Stimulated activated CD4-positive, alpha-beta T cell treated with anti-CD3 and anti-CD28 coated beads, TNF-alpha, amount 100 ng/mL, for 24 hours (primary cell): Measurements from ENCODE around the gene ARHGEF40.

Experiments
- DNase-seq, 3 experiments: peaks; one replicate each; pipeline ENCODE4 v3.0.0-alpha.2; 2020; ENCODE audit warnings: low read depth in 3 of 3

Gene ARHGEF40

DNA sequence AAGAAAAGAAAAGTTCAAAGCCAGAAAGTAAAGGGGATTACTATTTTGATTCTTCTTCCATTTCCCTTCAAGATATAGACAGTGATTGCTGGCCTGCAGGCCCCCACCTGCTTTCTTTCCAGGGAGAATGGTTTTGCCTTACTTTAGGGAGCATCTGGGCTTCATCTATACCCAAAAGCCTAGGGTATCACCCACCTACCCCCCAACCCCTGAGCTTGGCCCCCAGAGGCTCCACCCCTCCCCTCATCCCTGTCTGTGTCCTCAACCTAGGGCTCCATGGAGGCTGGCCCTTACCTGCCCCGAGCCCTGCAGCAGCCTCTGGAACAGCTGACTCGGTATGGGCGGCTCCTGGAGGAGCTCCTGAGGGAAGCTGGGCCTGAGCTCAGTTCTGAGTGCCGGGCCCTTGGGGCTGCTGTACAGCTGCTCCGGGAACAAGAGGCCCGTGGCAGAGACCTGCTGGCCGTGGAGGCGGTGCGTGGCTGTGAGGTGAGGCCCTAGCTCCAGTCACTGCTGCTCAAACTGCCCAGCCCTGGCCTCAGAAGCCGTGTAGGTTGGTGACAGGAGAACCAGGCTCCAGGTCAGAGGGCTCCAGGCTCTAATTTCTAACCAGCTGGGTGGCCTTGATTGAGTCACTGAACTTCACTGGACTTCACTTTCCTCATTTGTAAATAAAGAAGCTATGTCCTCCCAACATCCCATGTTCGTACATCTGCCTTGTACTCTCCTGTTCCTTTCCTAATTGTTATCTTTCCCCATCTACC is 13.6 kb downstream of the ARHGEF40 start:
- no peak for DNase-seq

GRCh38 chr14:21084396-21084795 is 14.3 kb downstream of the ARHGEF40 start:
- DNase-seq: no peak

DNA sequence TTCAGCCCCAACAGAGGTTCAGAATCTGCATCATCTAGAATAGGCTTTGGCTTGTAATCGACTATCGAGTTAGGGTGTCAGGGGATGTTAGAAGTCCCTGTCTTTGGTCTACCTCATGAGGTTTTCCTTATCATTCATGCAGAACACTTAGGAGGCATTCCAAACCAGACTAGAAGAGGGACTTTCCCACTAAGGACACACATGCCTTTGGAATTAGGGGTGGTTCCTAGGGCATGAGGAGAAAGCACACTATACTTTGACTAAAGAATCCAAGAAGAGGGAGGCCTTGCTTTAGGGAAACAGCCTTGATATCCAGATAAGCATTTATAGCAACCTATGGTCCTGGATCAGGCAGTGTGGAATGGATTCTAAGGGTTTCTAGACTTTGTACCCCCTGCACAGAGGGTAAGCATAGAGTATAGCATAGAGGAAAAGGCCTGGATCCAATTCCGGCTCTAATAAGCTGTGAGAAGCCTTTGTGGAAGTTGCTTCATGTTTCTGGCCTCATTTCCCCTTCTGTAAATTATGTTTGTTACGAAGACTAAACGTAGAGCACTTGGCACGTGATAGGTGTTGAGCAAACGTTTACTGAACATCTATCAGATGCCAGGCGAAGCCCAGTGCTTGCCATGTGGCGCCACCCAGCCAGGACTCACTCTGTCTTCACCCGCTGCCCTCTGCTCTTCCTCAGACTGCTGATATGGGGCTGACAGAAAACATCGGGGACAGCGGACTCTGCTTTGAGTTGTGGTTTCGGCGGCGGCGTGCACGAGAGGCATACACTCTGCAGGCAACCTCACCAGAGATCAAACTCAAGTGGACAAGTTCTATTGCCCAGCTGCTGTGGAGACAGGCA is 15.1 kb downstream of the ARHGEF40 start:
- no peak for DNase-seq

- no peak for DNase-seq
These were observed 16.8 kb downstream of the ARHGEF40 start for GRCh38 chr14:21086908-21087293.

GRCh38 chr14:21087294-21088091 is 17.4 kb downstream of the ARHGEF40 start:
- DNase-seq: no peak

GRCh38 chr14:21088687-21089086 is 18.6 kb downstream of the ARHGEF40 start:
- no peak for DNase-seq

- DNase-seq: no peak
These were observed 19.2 kb downstream of the ARHGEF40 start for GRCh38 chr14:21089271-21089670.

DNA sequence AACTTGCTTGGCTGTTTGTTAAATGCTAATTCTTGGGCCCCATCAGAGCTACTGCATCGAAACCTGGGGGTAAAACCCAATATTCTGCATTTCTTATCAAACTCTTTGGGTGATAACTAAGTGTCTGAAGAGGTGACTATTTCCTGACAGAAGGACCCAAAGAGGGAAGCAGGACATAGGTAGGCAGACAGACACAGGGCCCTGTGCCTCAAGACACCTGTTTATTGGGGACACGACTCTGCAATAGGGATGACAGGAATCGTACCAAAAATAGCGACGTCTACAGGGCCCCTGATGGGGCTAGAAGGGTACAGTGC is 19.7 kb downstream of the ARHGEF40 start:
- no peak for DNase-seq

DNA sequence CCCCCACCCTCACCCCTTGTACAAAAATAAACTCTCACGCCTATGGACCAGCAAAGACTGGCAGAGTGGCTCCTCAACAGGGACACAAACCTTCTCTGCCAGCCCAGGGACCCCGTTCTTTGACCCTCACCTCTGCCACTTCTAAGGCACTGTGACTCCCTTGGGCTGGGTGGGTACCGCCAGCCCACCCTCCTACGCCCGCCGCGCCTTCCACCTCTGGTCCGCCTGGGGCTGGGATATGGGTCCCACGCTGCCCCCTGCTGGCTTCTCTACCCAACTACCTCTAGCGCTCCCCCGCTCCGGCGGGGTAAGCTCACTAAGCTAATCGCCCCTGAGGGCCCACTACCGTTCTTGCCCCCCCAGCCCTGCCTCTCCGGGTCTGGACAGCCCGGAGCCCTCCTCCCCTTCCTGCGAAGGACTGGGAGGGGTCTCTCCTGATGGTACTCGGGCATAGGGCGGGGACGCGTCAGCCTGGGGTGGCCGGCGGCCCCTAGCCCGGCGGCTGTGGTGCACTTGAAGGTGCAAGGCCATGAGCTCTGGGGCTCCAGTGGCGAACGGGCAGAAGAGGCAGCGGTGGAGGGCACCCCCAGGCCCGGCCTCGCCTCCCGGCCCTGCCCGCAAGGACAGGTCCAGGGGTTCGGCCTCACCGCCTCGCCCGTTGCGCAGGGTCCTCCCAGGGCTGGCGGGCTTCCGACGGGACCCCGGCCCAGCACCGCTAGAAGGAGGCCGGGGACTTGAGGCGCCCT is 20.3 kb downstream of the ARHGEF40 start:
- peak in 1 of 3 experiments; percentile 40 for DNase-seq

- no peak for DNase-seq
These were observed 21.0 kb downstream of the ARHGEF40 start for GRCh38 chr14:21090940-21091663.

- no peak for DNase-seq
These were observed 21.7 kb downstream of the ARHGEF40 start for GRCh38 chr14:21091821-21092272.

- DNase-seq: peak; percentile 79 to 90 (median 84)
These were observed 22.3 kb downstream of the ARHGEF40 start for GRCh38 chr14:21092273-21093011.

- no peak for DNase-seq
These were observed 22.9 kb downstream of the ARHGEF40 start for GRCh38 chr14:21093018-21093417.

DNA sequence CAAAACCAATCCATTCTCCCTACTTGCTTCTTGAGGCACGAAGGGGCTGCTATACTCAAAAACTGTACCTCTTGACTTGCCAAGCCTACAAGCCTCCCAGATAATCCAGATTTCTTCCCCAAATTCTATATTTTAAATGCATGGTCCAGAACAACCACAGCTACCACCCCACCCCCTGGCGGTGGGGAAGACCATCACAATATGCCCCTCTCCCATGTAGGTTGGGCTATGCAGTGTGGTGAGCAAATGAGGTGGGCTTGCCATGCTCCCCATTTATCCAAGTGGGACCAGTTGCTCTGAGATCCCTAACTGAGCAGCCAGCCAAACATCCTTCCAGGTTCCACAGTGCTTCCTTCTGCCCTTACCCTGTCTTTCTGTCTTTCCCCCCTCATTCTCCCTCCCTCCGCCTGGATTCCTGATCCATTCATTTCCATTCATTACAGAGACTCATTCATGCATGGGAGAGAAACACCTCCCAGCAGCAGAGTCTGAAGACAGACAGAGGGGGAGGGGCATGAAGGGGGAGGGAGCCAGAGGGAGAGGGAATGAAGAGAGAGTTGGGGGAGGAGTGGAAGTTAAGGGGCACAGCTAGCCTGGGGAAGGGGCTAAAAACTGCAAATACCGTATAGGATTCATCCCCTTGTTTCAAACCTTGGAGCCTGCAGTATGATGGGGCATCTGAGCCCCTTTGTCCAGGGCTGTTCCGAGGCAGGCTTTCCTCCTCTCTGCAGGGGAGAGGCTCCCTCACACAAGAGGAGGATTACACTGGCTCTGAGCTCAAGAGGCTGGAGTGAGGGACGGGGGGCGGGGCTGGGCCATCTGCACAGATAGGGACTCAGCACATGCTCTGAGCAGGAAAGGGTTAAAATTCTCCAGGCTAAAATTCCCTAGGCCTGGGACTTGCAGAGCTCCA is 23.9 kb downstream of the ARHGEF40 start:
- no peak for DNase-seq

DNA sequence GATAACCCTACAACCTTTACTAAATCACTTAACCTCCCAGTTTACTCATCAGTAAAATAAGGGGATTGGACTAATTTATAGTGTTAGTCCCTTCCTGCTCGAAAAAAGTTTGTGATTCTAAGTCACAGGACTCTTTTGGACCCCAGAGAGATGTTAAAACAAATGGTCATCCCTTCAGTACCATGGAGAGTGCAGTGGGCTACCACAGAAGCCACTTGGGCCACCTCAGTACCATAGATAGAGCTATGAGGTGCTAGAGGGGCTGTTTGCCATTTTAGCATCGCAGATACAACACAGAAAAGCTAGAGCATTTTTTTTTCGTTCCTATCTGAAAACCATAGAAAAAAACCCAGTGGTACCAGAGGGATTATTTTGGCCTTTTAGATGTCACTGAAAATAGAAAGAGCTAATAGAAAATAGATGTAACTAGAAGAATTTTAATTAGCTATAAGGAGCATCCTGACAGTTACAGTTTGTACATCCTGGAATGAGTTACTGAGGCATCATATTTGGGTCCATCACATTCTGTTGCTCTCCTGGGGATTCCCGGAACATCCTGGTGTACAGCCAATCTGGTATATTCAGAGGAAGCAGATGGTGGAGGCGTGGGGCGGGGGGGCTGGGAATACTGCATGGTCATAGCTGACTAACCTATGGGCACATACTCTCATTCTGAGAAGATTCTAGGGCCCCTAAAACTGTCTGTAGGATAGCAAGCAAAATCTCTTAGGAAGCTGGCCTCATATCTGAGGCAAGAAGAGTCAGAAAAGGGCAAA is 25.5 kb downstream of the ARHGEF40 start:
- DNase-seq: no peak

- DNase-seq: no peak
These were observed 26.3 kb downstream of the ARHGEF40 start for GRCh38 chr14:21096438-21096837.

DNA sequence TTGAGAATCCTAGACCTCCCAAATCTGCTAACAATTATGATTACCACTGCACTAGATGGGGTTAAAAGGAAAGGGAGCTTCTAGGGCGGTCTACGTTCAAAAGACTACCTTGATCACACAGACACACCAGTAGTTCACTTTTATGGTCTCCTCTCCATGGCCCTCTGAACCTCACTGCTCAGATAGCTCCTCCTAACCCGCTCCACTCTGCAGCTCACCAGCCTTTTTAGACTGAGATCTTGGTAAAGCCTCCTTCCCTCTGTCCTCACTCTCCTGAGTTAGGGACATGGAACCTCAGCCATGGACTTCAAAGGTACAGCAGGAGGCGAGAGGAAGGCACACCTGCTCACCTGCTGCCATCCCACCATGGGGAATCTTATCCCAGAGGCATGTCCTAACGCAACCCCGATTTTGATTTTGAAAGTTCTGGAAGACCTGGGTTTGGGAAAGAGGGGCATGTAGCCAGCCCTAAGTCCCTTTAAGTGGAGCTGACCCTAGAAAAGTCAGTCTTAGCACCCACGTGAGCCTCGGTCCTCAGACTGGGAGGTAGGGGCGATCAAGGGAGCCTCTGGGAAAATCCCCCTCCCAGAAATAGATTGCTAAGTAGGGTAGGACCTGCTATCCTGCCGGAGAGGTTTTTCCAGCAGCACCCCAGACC is 27.0 kb downstream of the ARHGEF40 start:
- no peak for DNase-seq

DNA sequence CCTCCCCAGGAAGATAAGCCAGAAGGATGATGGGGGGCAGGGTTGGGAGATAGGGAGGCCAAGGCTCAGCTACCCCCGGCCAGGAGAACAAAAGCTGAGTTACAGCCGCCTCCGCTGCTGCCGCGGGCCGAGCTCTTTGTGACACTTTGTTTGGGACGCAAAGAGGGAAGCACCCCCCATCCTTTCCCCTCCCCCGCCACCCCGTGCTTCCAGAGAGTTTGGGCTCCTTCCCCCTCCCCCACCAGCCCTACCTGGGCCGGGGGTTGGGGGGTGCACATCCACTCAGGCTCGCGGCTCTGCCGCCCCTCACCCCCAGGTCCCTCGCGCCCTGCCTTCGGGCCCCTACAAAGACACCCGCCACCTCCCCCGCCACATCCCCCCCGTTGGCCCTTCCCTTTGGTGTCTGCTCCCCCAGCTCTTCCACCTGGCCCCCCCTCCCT is 27.6 kb downstream of the ARHGEF40 start:
- no peak for DNase-seq
